ENCODE data around the gene FOXP1. TPM values are rescaled to one million over a fixed set of nuclear protein-coding genes. Genes with fewer than 3 reads are reported as not detected.

The FOXP1 gene
- total and polyA plus RNA-seq, 2 of the 8 experiments (the other 6 are each of a cell fraction or from before 2014, with no cell fraction given) = 13.9 to 25.4 TPM

GRCh38 chr3:71521940-71522876, 61.3 kb downstream of the FOXP1 start:
- ChIA-PET POLR2A (ENCODE audit: partially characterized antibody) (interaction anchor here (0.7 kb wide), 1 partner anchor 566 kb away, joined by 3 read pairs; no protein-coding TSS in a partner anchor), CTCF (ENCODE audit: partially characterized antibody) (interaction anchor here (0.6 kb wide), 1 partner anchor 459 kb away, joined by 3 read pairs; no protein-coding TSS in a partner anchor)
- Histone ChIP-seq H4K8ac (ENCODE audit: extremely low read depth, insufficient read depth, low read length) (no peak overlapping the region), H3K4ac (replicated peaks; ENCODE audit: insufficient read length, low read depth, low read length) (no peak overlapping the region), H3K36me3 (ENCODE audit: control insufficient read depth in 2 of 4, insufficient read depth in 4 of 4, low read length in 3 of 4) (no peaks in the 10 kb centered on the region), H3K56ac (replicated peaks; ENCODE audit: insufficient read length, low read depth, low read length) (no peak overlapping the region), H4K5ac (ENCODE audit: insufficient read length, low read depth, low read length) (no peak overlapping the region), H3K9ac (replicated peaks in 1 of 4; ENCODE audit: extremely low read depth in 1 of 4, low read depth in 3 of 4, low read length in 3 of 4) (no peak overlapping the region), H2AFZ (ENCODE audit: low read length) (no peak overlapping the region), H3K79me2 (ENCODE audit: control insufficient read depth in 1 of 2, insufficient read depth in 2 of 2, low read length in 2 of 2) (no peaks in the 10 kb centered on the region), H3K23ac (ENCODE audit: insufficient read length) (no peak overlapping the region), H3K27ac (ENCODE audit: low read depth, low read length) (no peak overlapping the region), H2AK5ac (ENCODE audit: low read depth, low read length) (no peak overlapping the region), H3K27me3 (replicated peaks in 1 of 4; ENCODE audit: control insufficient read depth in 3 of 4, extremely low read depth in 1 of 4, insufficient read depth in 3 of 4, low read length in 3 of 4) (no peaks in the 10 kb centered on the region), H2BK15ac (ENCODE audit: low read length) (no peak overlapping the region), H2BK120ac (replicated peaks; ENCODE audit: low read depth, low read length) (no peak overlapping the region), H3K4me2 (ENCODE audit: insufficient read depth in 1 of 2, low read depth in 2 of 2, low read length in 2 of 2) (no peak overlapping the region), H4K91ac (replicated peaks; ENCODE audit: insufficient read length, low read length) (no peak overlapping the region), H2BK5ac (ENCODE audit: low read depth, low read length) (no peak overlapping the region), H4K20me1 (replicated peaks in 1 of 2; ENCODE audit: control insufficient read depth in 1 of 2, insufficient read depth in 2 of 2, low read length in 2 of 2) (no peaks in the 10 kb centered on the region), H3K14ac (ENCODE audit: insufficient read length) (no peak overlapping the region), H3K18ac (ENCODE audit: extremely low read depth, low read length) (no peak overlapping the region), H3K79me1 (ENCODE audit: low read depth, low read length) (no peaks in the 10 kb centered on the region), H3K9me3 (ENCODE audit: insufficient read depth in 2 of 2, low read depth in 1 of 2, low read length in 1 of 2) (peaks cover 0 to 2% of the 10 kb centered on the region in 2 experiments; a peak in 1 of 4 replicates), H3K23me2 (ENCODE audit: low read depth, low read length) (no peaks in the 10 kb centered on the region), H2BK12ac (ENCODE audit: low read depth, low read length) (no peak overlapping the region), H2BK20ac (ENCODE audit: low read length) (no peak overlapping the region), H3K4me1 (replicated peaks in 1 of 4; ENCODE audit: control insufficient read depth in 3 of 4, insufficient read depth in 4 of 4, low read length in 3 of 4) (peaks cover 0 to 8% (median 1%) of the 10 kb centered on the region in 4 experiments; a peak in 4 of 7 replicates), H3K4me3 (ENCODE audit: extremely low read depth in 1 of 4, insufficient read depth in 2 of 4, low read depth in 3 of 4, low read length in 4 of 4) (no peak overlapping the region)
- 78% methylated on average over 7 of the region's 7 CpGs; no CpG with 5 or more reads in 1 of the 2 experiments for WGBS, 2 experiments (ENCODE audit: extremely low coverage in 1 of 2, insufficient coverage in 1 of 2, insufficient read length in 1 of 2, insufficient replicate concordance in 2 of 2, low coverage in 1 of 2, low lambda C conversion rate in 2 of 2, missing lambda C conversion rate in 1 of 2)
- DNase-seq (ENCODE audit: low read depth in 1 of 2, low spot score in 2 of 2) = no peak
- no peak for FAIRE-seq
- TF ChIP-seq BACH1 (IDR thresholded peaks at IDR 0.05; ENCODE audit: low read length) (no peak), RAD21 (IDR thresholded peaks at IDR 0.05 in 1 of 2, conservative IDR thresholded peaks at IDR 0.05 in 1 of 2; ENCODE audit: low read depth in 2 of 2, low read length in 2 of 2) (no peak), KDM5A (IDR thresholded peaks at IDR 0.05; ENCODE audit: low read length) (no peak), RXRA (IDR thresholded peaks at IDR 0.05; ENCODE audit: insufficient read depth, low read depth, low read length) (no peak), SP1 (IDR thresholded peaks at IDR 0.05; ENCODE audit: low read depth, low read length) (no peak), EZH2 (IDR thresholded peaks at IDR 0.05; ENCODE audit: low read depth, low read length, severe bottlenecking) (no peak), ZNF274 (IDR thresholded peaks at IDR 0.05; ENCODE audit: borderline replicate concordance, extremely low read depth, low read length) (no peak), YY1 (IDR thresholded peaks at IDR 0.05; ENCODE audit: low read depth, low read length) (no peak), CEBPB (IDR thresholded peaks at IDR 0.05; ENCODE audit: low read depth, low read length) (no peak), CBX8 (IDR thresholded peaks at IDR 0.05; ENCODE audit: borderline replicate concordance, low read depth, low read length) (no peak), TAF7 (optimal IDR thresholded peaks at IDR 0.05; ENCODE audit: borderline replicate concordance, low read depth, low read length) (no peak), KDM1A (IDR thresholded peaks at IDR 0.05; ENCODE audit: borderline replicate concordance, low read length) (no peak)

All from H1 (cell line).